Stimulated activated CD4-positive, alpha-beta T cell treated with anti-CD3 and anti-CD28 coated beads, Interleukin-4, amount 100 ng/mL, for 48 hours (primary cell): ENCODE measurements around the gene ZSCAN22.

ENCODE experiments used
- DNase-seq, 2 donors: peaks; one replicate each; pipeline ENCODE4 v3.0.0-alpha.2; 2020; ENCODE audit warnings: low read depth in 2 of 2

ZSCAN22 gene

GRCh38 chr19:58351990-58352755 is 25.4 kb downstream of the ZSCAN22 start:
- DNase-seq, result no peak

DNA sequence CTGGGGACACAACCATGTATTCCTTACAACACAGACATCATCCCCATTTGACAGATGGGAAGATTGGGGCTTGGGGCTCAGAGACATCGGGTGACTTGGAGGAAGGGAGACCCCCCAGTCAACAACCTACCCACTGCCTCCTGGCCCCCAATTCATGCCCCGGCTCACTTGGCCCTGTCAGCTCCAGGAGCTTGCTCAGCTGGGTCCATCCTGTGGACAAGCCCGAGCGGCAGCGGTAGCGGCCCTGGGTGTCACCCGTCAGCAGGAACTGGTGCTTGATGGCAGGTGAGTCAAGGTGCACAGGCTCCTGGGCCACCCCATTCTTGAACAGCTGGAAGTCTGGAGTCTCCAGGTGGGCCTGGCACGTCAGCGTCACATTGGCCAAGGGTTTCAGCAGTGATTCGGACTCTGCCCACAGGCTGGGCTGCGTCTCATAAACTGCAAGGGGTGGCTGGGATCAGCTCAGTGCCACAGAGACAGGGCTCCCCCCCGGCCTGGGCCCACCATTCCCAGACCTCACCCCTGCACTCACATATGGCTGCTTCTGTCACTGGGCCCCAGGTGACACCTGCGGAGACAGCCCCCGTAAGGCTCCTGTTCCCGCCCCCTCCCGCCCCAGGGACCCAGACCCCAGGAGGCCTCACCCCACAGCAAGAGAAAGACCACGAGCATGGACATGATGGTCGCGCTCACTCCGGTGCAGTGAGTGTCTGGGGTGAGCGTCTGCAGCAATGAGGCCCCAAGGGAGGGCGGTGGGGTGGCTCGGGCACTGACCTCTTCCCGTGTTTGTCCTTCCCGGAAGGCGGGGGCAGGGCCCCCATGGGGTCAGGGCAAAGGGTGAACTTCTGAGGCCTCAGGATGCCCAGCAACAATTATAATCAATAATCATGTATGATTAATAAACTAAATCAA is 26.2 kb downstream of the ZSCAN22 start, which contains the start of gene A1BG:
Gene A1BG (minus strand): TSS at position 733 of the 912 bp plus-strand sequence. CDS start 55 bp downstream, at position 678.
- DNase-seq, result no peak

GRCh38 chr19:58353717-58354477 is 27.1 kb downstream of the ZSCAN22 start:
- DNase-seq, result no peak

DNA sequence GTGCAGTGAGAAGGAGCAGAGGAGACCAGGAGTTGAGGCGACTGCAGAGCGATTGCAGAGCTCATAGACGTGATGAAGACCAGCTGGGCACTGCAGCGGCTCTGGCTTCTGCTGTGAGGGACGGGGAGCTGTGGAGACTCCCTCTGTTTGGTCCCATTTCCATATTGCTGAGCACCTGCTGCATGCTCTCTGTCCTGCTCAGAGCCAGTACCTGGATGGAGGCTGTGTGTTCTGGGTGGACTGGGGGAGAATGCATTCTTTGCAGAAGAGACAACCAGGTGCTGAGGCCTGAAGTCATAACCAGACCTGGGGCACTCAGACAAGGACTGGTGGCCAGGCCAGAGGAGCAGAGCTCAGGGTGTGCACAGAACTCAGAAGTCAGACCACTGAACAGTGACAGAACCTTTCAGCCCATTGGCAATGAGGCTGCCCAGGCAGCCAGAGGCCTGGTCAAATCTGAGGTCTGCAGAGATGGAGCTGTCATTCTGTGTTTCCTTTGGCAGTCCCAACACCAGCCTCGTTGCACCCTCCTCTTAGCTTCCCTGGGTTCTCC is 27.8 kb downstream of the ZSCAN22 start:
- DNase-seq, result no peak

DNA sequence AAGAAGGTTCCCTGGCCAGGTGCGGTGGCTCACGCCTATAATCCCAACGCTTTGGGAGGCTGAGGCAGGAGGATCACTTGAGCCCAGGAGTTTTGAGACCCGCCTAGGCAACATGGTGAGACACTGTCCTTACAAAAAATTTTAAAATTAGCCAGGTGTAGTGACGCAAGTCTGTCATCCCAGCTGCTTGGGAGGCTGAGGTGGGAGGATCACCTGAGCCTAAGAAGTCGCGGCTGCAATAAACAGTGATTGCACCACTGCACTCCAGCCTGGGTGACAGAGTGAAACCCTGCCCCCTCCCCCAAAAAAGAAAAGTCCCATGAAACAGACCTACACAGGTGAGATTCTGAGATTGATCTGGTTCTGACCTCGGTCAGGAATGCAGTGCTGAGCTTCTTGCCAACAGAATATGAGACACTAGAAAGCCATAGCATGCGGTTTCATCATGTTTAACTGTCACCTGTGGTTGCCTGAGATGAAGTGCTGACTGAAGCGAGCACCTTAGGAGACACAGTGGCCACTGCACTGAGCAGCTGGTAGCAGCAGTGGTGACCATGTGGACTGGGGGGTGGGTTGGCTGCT is 28.5 kb downstream of the ZSCAN22 start:
- no peak for DNase-seq

DNA sequence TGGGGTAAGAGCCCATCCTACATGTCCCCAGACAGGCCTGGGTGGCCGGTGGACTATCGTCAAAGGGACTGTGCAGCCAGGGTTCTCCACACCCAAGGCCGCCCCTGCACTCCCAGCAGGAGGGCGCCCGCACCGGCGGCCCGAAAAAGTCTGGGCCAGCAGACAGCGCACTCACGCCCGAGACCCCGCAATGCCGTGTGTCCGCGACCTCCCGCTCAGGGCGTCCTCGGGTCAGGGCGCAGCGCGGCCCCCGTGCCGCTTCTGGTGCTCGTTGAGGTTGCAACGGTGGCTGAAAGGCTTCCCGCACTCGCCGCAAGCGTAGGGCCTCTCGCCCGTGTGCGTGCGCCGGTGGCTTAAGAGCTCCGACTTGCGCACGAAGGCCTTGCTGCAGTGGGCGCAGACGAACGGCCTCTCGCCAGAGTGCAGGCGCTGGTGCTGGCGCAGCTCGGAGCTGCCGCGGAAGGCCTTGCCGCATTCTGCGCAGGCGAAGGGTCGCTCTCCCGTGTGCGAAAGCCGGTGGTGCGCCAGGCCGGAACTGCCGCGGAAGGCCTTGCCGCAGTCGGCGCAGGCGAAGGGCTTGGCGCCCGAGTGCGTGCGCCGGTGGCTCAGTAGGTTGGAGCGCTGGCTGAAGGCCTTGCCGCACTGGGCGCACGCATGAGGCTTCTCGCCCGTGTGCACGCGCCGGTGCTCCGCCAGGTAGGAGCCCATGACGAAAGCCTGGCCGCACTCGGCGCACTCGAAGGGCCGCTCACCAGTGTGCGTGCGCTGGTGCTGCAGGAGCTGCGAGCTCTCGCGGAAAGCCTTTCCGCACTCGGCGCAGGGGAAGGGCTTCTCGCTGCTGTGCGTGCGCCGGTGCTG is 29.3 kb downstream of the ZSCAN22 start:
- no peak for DNase-seq

- DNase-seq, result no peak
Measured at GRCh38 chr19:58356766-58357480, 30.1 kb downstream of the ZSCAN22 start.

DNA sequence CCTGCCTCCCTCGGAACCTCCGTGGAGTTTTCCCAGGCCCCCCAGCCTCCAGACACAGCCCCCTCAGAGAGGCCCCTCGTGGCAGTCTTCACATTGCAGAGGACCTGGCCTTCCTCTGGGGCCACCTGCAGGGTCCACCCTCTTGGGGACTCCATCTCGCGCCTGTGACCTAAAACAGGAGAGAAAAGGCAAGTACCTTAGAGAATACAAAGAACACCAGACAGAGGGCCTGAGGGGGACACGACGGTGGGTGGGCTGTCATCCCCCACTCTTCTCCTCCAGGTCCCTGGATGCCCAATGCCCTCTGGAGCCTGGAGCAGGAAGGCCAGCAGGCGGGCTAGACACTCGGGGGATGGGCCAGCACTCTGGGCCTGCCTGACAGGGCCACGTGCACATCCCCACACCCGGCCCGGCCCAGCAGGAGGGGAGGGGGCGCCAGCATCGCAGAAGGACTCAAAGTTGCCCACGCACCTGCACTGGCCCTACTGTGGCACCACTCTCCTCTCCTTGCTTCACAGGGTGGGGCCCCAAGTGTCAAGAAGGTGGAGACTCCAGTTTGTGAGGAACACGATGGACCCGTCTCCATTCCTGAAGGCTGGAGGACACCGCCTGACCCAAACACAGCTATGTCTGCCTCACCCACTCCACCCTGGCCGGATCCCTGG is 30.8 kb downstream of the ZSCAN22 start:
- no peak for DNase-seq

DNA sequence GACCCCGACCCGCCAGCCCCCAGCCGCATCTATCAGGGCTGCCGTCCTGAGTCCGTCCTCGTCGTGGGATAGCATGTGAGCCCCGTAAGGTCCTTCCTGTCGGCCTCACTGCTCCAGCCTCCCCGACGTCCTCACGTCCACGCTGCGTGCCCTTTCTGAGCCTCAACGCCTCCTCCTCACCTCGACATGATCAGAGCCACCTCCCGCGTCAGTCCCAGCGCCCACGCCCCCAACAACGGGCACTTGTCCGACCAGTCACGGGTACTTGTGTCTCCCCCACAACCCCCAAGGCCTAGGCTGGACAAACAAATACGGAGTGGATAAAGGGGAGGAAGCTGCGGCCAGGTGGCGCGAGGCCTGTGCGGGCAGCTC is 35.1 kb downstream of the ZSCAN22 start:
- DNase-seq, result peak in 1 of 2 donors; percentile 43

DNA sequence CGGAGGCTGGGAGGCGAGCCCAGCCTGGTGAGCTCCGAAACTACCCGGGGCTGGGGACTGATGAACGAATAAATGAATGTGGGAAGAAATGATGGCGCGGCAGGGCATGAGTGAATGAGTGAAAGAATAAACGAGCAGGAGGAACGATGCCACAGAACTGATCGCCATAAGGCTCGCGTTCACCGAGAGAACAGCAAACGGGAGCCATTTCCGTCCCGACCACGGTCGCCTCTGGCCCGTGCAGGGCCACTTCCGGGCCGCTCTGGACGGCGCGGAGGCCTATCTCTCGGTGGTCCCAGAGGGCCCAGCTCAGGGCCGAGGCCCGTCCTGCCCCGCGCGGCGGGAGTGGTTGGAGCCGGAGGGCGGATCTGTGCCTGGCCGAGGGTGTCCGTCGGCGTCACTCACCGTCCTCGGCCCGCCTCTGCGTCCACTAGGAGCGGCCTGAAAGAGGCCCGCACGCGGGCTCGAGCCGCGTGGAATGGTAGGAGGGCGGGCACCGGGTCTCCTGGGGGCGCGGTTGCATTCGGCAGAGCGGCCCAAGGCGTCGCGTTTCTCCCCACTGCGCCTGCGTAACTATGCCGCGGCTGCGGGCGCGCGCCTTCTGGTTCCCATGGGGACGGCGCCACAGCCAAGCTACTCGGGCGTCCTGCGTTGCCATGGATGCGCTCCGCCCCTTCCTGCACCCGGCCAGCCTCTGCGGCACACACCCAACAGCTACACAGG is 35.6 kb downstream of the ZSCAN22 start, which contains the start of gene ZNF497:
Gene ZNF497 (minus strand): TSS at position 480 of the 723 bp plus-strand sequence. CDS start 5,116 bp downstream, outside the sequence.
- peak; percentile 95 to 96 for DNase-seq

DNA sequence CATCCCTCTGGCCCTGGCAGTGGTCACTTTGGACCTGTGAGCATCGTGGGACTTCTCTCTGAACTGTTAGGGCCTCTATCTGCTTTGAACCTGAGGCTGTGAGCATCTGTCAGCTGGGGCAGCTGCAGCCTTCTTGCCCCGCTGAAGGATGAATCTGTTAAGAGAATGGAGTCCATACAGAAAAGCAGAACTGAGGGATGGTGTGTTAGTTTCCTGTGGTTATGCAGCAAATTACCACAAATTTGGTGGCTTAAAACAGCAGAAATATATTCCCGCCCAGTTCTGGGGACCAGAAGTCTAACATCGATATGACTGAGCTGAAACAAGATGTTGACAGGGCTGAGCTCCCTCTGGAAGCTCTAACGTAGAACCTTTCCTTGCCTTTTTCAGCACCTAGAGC is 37.4 kb downstream of the ZSCAN22 start:
- DNase-seq, result no peak

GRCh38 chr19:58366585-58367430 is 40.0 kb downstream of the ZSCAN22 start:
- no peak for DNase-seq

- no peak for DNase-seq
Measured at GRCh38 chr19:58367698-58368454, 41.1 kb downstream of the ZSCAN22 start.

DNA sequence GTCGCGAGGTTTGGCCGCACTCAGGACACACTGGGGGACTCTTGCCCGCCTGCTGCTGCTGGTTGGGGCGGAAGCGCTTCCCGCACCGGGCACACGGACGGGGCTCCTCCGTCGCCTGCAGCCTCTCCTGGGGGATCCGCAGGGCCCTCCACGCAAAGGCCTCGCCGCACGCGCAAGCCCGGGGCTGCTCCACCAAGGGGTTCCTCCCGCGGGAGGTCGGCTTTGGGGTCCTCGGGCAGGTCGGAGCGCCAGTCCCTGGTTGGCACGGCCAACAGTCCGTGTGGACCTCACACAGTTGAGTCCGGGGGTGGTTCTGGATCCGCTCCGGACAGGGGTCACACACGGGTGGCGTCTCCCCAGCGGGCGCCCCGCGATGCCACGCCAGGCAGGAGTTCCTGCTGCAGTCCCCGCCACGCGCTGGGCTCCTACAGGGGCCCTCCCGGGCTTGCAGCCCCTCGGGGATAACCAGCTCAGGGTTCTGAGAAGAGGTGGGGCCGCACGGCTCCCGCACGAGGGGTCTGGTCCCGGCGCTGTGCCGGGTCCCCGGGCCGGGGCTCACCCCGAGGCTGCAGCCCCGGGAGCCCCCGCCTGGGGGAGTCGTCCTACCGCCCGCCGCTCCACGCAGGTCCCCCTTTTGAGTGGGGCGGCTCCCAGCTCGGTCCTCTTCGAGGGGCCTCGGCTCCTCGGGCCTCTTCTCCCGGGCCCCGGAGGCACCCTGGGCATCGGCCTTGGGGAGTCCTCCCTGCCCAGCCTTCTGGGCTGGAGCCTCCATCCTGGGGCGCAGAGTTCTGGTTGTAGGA is 42.0 kb downstream of the ZSCAN22 start:
- no peak for DNase-seq

DNA sequence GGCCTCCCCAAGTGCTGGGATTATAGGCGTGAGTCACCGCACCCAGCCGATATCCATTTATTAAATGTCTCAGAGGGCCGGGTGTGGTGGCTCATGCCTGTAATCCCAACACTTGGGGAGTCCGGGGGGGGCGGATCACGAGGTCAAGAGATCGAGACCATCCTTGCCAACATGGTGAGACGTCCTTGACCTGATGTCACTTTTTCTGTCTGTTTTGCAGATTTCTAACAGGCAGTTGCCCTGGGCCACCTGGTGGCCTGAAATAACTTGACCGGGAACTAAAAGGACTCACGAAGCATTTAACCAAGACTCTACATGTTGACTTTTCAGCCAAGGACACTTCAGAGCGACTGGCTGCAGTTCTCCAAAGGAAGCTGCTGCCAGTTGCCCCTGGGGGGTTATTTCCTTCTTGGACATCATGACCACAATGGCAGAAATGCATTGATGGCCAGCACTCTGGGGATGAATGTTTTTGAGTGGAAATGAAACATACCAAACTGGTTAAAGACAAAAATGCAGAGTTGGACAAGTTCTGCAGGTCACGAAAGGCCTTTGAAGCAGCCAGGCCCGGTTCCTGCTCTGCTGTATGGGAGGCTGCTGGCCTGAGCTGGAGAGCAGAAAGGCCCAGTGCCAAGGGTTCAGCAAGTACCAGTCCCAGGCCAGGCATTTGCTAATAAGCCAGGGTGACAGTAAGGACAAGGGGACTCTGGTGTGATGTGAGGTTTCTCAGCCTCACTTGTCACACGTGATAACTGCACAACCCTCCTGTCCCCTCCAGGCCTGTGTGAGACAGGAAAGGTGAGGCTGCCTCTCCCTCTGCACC is 45.7 kb downstream of the ZSCAN22 start:
- DNase-seq, result no peak
